Transverse colon (tissue), 4 donors: ENCODE measurements around the gene AGMAT.

Experiments
- CTCF ChIP-seq, 5 experiments: fragments of 200-600 bp in 3 of 5; fragments of 450-650 bp in 2 of 5; sonication (generic) in 3 of 5; IDR thresholded peaks; 1 replicate in 2 of 5; 2 replicates in 3 of 5; pipeline ENCODE4 v1.5.1; 2016 to 2017; ENCODE audit warnings: antibody characterized with exemption in 5 of 5, inconsistent platforms in 3 of 5, mild to moderate bottlenecking in 2 of 5, moderate library complexity in 1 of 5
- EP300 ChIP-seq: sonication (generic); formaldehyde crosslinking; IDR thresholded peaks from one replicate; pipeline ENCODE4 v1.6.1; 2017; ENCODE audit warnings: antibody characterized with exemption, low read depth
- POLR2A ChIP-seq: fragments of 450-650 bp; IDR thresholded peaks from one replicate; pipeline ENCODE4 v1.6.1; 2016; ENCODE audit warnings: antibody characterized with exemption, mild to moderate bottlenecking, moderate library complexity
- POLR2AphosphoS5 ChIP-seq, 3 donors: sonication (generic); formaldehyde crosslinking; IDR thresholded peaks; one replicate each; pipeline ENCODE4 v1.6.1; 2016; ENCODE audit warnings: antibody characterized with exemption in 3 of 3

DNA sequence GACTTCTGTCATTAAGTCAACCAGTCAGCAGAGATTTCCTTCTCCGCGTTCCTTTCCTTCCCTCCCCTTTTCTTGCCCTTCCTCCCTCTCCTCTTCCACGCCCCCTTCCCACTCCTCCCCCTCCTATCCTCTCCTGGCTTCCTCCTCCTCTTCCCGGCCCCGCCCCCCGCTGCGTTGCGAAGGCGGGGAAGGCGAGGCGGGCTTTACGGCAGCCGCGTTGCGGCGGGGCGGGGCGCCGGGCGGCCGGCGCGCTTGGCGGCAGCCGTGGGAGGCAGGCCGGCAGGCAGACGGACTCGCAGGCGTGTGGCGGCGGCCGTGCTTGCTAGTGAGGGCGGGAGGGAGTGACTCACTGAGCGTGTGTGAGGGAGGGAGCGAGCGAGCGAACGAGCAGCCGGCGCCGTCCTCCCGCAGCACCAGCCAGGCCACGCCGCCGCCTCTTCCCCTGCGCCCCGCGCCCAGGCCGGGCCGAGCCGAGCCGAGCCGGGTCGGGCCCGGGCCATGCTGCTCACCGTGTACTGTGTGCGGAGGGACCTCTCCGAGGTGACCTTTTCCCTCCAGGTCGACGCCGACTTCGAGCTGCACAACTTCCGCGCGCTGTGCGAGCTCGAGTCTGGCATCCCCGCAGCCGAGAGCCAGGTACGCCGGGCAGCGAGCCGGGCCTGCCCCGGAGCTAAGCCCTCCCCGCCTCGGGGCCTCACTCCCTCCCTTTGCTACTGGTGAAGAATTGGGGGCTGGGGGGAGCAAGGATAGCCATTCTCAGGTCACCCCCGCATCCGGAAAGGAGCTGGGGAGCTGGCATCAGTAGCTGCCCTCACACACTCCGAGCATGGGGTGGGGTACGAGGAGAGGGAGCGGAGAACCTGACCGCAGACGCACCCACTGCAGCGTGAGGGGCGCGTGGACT, 32.6 kb upstream of the AGMAT start, which contains the start of gene DDI2:
- TF ChIP-seq POLR2A (peak; percentile 78), CTCF (IDR thresholded peaks at IDR 0.05) (no peak), POLR2AphosphoS5 (IDR thresholded peaks at IDR 0.05) (peak; percentile 83 to 98 (median 97)), EP300 (no peak)
